A673 (cell line): ENCODE measurements around the gene DPYD. TPM values are rescaled to one million over a fixed set of nuclear protein-coding genes. Genes with fewer than 3 reads are reported as not detected.

ENCODE experiments used
- BruUV-seq: library from RNA; stranded (reverse); fragments of 400-500 nt; replicated peaks from 2 replicates; lab custom pipeline; 2021; lab: Mats Ljungman, UMichigan
- CTCF ChIA-PET: fragments of 300-600 bp; sonication (Branson Sonifier 250); formaldehyde crosslinking; loops from one replicate; lab custom pipeline; 2022; ENCODE audit warnings: antibody characterized with exemption; lab: Charles Lee
- POLR2A ChIA-PET: fragments of 300-600 bp; sonication (Branson Sonifier 250); formaldehyde crosslinking; loops from one replicate; lab custom pipeline; 2022; ENCODE audit warnings: antibody characterized with exemption; ENCODE audit not compliant: low non-redundant PET; lab: Charles Lee
- DNase-seq: peaks from one replicate; pipeline ENCODE4 v3.0.0-alpha.2; 2015; ENCODE audit warnings: low spot score
- H3K27ac ChIP-seq: fragments of 200-600 bp; sonication (generic); 2 replicates; pipeline ENCODE4 v1.5.1; 2016; ENCODE audit warnings: mixed run types, low read depth, mild to moderate bottlenecking, mixed read lengths, antibody characterized with exemption, low read length; ENCODE audit not compliant: poor library complexity, severe bottlenecking
- H3K27me3 ChIP-seq: fragments of 200-600 bp; sonication (generic); replicated peaks from 2 replicates; pipeline ENCODE4 v1.6.1; 2017; ENCODE audit warnings: mixed run types, low read depth, mild to moderate bottlenecking, mixed read lengths, antibody characterized with exemption, low read length; ENCODE audit not compliant: insufficient read depth, poor library complexity
- H3K36me3 ChIP-seq: fragments of 200-600 bp; sonication (generic); 2 replicates; pipeline ENCODE4 v1.6.1; 2016; ENCODE audit warnings: mixed run types, mild to moderate bottlenecking, mixed read lengths, antibody characterized with exemption, low read length; ENCODE audit not compliant: insufficient read depth, poor library complexity, severe bottlenecking
- H3K4me1 ChIP-seq: fragments of 200-600 bp; sonication (generic); 2 replicates; pipeline ENCODE4 v1.6.1; 2017; ENCODE audit warnings: mixed run types, mild to moderate bottlenecking, mixed read lengths, antibody characterized with exemption, low read length; ENCODE audit not compliant: insufficient read depth, poor library complexity, severe bottlenecking
- H3K4me3 ChIP-seq: fragments of 200-600 bp; sonication (generic); 2 replicates; pipeline ENCODE4 v1.5.1; 2016; ENCODE audit warnings: low read depth, mixed run types, mild to moderate bottlenecking, mixed read lengths, low read length; ENCODE audit not compliant: poor library complexity, severe bottlenecking
- H3K9me3 ChIP-seq: fragments of 200-600 bp; sonication (generic); 2 replicates; pipeline ENCODE4 v1.6.1; 2016; ENCODE audit warnings: mixed run types, low read depth, mild to moderate bottlenecking, mixed read lengths, antibody characterized with exemption, low read length; ENCODE audit not compliant: poor library complexity, severe bottlenecking
- EZH2 ChIP-seq: fragments of 200-600 bp; sonication (generic); IDR thresholded peaks from 2 replicates; pipeline ENCODE4 v1.6.1; 2017; ENCODE audit warnings: borderline replicate concordance, low read depth, mild to moderate bottlenecking, mixed read lengths, antibody characterized with exemption, low read length; ENCODE audit not compliant: poor library complexity, severe bottlenecking
- intact Hi-C: fragments of 100-400 bp; cut with micrococcal nuclease; formaldehyde crosslinking; loops from one replicate; pipeline ENCODE4 v1.10.0; 2022; ENCODE audit not compliant: unreplicated experiment
- total RNA-seq: library from RNA; stranded (reverse); gene quantifications from 2 replicates; pipeline ENCODE4 v1.2.3, GENCODE V29; 2021
- TF ChIP-seq, protein P1 (sequence below): fragments of 300-800, 200-600 bp; sonication (generic); conservative IDR thresholded peaks from 2 replicates; pipeline ENCODE4 v1.5.1; 2017; ENCODE audit warnings: low read depth, mild to moderate bottlenecking, antibody characterized with exemption, low read length, moderate library complexity, mixed read lengths

DPYD gene
- total RNA-seq, 1 experiment from 2014 or later: 13.4 TPM

DNA sequence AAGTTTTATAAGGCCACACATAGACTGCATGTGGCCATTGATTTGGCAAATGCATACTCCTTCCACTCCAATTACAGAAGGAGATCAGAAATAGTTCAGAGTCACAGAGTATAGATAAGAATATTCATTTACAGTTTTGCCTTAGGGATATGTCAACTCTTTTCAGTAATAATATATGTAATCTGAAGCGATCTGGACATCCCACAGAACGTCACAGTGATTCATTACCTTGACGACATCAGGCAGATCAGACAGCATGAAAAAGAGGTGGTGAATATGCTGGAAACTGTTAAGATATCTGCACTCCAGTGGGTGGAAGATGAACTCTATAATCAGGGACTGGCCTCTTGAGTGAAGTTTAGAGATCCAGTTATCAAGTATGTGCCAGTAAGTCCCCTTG, 240.4 kb downstream of the DPYD start:
- no TSS peak for BruUV-seq
- POLR2A ChIA-PET: no interaction called here
- Histone ChIP-seq H3K36me3 (no peaks in the 10 kb centered on the region), H3K27me3 (no peaks in the 10 kb centered on the region), H3K9me3 (no peaks in the 10 kb centered on the region), H3K4me3 (no peak overlapping the region), H3K27ac (no peak overlapping the region), H3K4me1 (no peaks in the 10 kb centered on the region)
- DNase-seq: no peak
- no peak for TF ChIP-seq EZH2
- TF ChIP-seq, protein P1, sequence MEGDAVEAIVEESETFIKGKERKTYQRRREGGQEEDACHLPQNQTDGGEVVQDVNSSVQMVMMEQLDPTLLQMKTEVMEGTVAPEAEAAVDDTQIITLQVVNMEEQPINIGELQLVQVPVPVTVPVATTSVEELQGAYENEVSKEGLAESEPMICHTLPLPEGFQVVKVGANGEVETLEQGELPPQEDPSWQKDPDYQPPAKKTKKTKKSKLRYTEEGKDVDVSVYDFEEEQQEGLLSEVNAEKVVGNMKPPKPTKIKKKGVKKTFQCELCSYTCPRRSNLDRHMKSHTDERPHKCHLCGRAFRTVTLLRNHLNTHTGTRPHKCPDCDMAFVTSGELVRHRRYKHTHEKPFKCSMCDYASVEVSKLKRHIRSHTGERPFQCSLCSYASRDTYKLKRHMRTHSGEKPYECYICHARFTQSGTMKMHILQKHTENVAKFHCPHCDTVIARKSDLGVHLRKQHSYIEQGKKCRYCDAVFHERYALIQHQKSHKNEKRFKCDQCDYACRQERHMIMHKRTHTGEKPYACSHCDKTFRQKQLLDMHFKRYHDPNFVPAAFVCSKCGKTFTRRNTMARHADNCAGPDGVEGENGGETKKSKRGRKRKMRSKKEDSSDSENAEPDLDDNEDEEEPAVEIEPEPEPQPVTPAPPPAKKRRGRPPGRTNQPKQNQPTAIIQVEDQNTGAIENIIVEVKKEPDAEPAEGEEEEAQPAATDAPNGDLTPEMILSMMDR: no peak
- intact Hi-C loops: no loop called here
- CTCF ChIA-PET: no interaction called here

DNA sequence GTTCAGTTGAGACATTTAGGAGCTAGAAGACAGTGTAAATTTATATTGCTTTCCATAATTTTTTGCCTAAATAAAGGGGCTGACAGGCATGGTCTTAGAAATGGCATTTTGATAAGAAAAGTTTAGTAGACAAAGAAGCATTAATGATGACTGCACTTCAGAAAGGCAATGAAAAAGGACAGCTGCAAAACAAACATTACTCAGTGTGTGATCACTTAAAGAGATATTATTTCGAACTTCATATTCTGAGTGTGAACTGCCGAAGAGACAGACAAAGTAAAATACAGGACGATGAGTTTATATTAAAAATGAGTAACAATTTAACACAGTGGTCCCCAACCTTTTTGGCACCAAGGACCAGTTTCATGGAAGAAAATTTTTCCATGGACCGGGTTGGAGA, 243.1 kb downstream of the DPYD start:
- CTCF ChIA-PET: no interaction called here
- no peak for TF ChIP-seq EZH2
- TF ChIP-seq, protein P1: no peak
- Histone ChIP-seq H3K27me3 (no peaks in the 10 kb centered on the region), H3K36me3 (no peaks in the 10 kb centered on the region), H3K4me1 (no peaks in the 10 kb centered on the region), H3K4me3 (no peak overlapping the region), H3K27ac (no peak overlapping the region), H3K9me3 (no peaks in the 10 kb centered on the region)
- no peak for DNase-seq
- intact Hi-C loops: loop anchor here (10.0 kb wide), 1 partner anchor 377 kb away; no protein-coding TSS in a partner anchor
- POLR2A ChIA-PET: no interaction called here
- BruUV-seq: no TSS peak

DNA sequence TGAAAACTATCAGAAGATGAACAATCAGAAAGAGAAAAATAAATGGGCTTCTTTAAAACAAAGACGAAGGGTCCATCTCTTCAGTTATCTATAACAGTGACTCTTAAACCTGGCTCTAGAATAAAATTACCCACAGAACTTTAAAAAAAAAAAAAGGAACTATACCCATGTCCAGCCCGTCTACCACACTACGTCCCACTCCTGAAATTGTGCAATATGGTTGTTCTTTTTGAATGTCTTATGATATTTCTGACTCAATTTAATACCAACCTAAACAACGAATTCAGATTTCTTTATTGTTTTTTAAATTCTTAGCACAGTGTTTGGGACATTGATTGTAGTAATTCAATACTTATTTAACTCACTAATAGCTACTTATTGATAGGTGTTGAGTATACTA, 246.3 kb downstream of the DPYD start:
- TF ChIP-seq, protein P1: no peak
- no peak for TF ChIP-seq EZH2
- intact Hi-C loops: loop anchor here (10.0 kb wide), 1 partner anchor 380 kb away; no protein-coding TSS in a partner anchor
- no peaks in the 10 kb centered on the region for H3K36me3 ChIP-seq
- no peaks in the 10 kb centered on the region for H3K9me3 ChIP-seq
- H3K27ac ChIP-seq: no peak overlapping the region
- BruUV-seq: no TSS peak
- no peak for DNase-seq
- no peaks in the 10 kb centered on the region for H3K4me1 ChIP-seq
- ChIA-PET CTCF (no interaction called here), POLR2A (no interaction called here)
- H3K27me3 ChIP-seq: no peaks in the 10 kb centered on the region
- no peak overlapping the region for H3K4me3 ChIP-seq
